Activated CD4-positive, CD25-positive, alpha-beta regulatory T cell (primary cell): ENCODE data around the gene FIGNL2.

Experiments used
- DNase-seq, 4 experiments: peaks; one replicate each; lab custom pipeline; 2025; lab: John Stamatoyannopoulos, UW

The FIGNL2 gene

GRCh38 chr12:51874000-51874399, 25.5 kb upstream of the FIGNL2 start:
- DNase-seq = no peak

DNA sequence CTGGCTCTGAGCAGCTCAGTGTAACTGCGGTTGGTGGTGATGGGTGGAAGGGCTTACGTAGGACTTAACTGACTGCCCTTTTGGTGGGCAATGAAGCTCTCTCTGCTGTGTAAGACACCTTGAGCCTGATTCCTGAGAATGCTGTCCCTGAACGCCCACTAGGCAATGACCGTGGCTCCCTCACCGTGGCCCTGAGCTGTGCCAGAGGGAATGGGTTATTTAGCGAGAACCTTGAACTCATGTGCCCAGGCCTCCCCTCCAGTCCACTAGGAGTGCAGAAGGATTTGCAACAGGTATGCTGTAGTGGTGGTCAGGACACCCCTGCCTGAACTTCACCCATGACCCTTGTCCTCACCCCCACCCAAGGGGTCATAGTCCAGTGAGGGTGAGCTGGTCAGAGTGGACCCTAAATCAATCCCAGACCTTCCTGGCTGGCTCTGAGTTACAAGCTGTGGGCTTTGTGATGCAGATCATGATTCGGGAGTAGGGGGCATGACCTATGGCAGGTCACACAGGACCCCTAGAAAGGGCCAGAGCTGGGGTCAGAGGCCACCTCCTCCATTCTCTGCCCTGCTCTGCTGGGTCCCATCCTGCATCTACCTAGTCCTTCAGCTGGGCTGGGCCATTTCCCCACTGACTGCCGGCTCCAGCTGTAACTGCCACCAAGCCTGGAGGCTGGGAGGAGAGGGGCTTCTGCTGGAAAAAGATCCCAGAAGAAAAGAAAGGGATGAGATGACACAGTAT, 24.9 kb upstream of the FIGNL2 start:
- DNase-seq = no peak

GRCh38 chr12:51872689-51872981, 24.1 kb upstream of the FIGNL2 start:
- DNase-seq = no peak

- no peak for DNase-seq
Observed at GRCh38 chr12:51871918-51872688, 23.6 kb upstream of the FIGNL2 start.

- DNase-seq = no peak
Observed at GRCh38 chr12:51871126-51871525, 22.6 kb upstream of the FIGNL2 start.

GRCh38 chr12:51870504-51870903, 22.0 kb upstream of the FIGNL2 start:
- no peak for DNase-seq

- DNase-seq = no peak
Observed at GRCh38 chr12:51869931-51870330, 21.4 kb upstream of the FIGNL2 start.

DNA sequence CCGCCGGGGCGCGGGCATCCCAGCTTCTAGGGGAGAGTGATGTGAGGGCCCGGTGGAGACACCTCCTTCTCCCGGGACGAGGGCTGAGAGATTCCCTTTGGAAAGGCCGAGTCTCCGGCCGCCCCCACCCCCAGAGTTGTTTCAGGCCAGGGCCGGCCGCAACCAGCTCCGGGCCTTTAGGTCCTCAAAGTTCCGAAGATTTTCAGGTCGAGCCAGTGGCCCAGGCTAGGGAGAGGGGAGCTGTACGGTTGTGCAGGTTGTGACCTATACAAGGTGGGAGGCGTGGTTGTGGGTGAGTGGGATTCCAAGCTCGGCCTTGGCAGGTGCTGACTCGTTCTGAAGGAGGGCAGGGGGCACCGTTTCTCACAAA, 21.0 kb upstream of the FIGNL2 start:
- no peak for DNase-seq

- no peak for DNase-seq
Observed at GRCh38 chr12:51868821-51869495, 20.4 kb upstream of the FIGNL2 start.

- DNase-seq = no peak
Observed at GRCh38 chr12:51867796-51868428, 19.4 kb upstream of the FIGNL2 start.

- DNase-seq = no peak
Observed at GRCh38 chr12:51867371-51867770, 18.9 kb upstream of the FIGNL2 start.

GRCh38 chr12:51866762-51867161, 18.2 kb upstream of the FIGNL2 start:
- no peak for DNase-seq

DNA sequence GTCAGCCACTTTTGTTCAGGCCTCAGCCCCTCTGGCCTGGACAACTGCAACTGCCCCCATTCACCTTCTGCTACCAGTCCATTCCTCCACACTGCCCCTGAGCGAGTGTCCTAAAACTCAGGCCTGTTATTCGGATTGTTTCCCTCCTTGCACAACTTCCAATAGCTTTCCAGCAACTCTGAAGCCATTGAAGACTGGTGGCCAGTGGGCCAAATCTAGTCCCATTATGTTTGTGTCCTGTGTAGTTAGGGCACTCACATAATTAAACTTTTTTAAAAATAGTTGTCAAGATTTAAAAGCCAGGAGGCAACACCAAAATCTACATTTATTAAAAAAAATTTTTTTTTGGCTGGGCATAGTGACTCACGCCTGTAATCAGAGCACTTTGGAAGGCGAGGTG, 17.8 kb upstream of the FIGNL2 start:
- DNase-seq = no peak

- no peak for DNase-seq
Observed at GRCh38 chr12:51865757-51866270, 17.3 kb upstream of the FIGNL2 start.

DNA sequence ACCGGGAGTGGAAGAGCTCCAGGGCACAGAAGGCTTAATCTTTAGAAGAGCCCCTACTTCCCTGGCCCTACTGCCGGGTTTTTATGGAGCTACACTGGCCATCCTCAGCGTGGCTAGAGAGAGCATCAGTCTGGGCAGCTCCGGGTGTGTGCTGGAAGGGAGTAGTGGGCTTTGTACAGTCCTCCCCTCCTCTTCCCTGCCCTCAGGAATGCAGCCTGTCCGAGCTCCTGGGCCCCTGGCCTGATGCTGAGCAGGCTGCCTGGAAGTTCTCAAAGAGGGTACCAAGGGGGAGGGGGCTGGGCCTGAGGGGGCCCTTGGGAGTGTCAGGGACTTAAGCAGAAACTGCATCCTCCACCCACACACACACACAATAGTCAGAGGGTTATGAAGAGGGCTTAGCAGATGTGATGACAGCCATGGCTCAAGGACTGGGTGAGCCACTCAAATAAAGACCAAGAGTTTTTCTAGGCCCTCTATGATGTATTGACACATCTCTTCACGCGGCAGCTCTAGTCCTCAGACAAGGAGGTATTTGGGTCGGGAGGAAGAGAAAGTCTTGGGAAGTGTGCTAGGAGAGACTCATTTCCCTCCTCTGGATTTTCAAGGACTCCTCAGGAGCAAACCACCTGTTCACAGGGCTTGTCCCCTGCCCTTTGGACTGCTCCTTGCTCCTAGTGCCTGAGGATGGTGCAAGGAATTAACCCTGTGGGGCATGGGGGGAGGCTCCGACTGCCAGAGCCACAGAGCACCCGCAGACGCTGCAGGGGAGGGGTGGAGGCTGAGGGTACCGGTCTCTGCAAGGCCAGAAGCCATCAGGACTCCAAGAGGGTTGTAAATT, 16.5 kb upstream of the FIGNL2 start:
- no peak for DNase-seq

- DNase-seq = no peak
Observed at GRCh38 chr12:51863933-51864832, 15.7 kb upstream of the FIGNL2 start.

DNA sequence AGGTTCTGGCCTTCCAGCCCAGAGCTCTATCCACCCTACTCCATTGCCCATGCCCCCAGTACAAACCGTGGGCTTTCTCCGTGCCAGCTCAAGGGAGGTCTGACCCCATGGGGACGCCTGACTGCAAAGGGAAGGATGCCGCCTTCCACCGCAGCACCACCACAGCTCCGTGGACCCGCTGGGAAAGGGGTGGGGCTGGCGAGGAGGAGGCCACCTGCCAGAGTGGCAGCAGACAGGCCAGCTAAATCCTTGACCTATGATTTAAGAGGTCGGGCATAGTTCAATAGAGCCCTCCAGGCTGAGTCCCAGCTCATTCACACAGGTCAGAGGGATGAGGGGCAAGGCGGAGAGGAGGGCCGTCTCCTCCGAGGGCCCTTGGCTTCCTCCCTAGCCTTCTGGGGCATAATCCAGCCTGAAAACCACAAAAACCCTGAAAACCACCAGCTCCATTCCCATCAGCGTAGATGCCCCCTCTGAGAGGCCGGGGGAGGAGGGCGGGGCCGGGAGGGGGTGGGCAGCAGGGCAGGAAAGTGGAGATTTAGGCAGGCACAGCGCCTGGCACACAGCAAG, 14.9 kb upstream of the FIGNL2 start:
- DNase-seq = no peak

DNA sequence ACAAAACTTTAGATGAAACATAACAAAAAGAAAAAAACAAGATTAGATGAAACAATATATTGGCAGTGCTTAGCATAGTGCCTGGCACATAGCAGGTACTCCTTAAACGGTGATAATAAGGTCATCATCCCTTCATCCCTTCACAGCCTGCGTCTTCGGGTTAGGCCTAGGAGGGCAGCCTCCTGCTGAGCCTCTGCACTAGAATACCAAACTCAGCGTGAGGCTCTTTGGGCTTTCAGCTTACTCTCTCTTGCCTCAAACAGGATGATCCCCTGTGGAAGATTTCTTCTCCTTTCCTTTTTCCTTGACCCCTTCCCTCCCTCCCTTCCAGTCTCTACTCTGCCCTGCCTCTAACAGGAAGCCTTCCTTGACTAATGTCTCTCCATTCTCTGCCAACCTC, 14.4 kb upstream of the FIGNL2 start:
- DNase-seq = no peak

- no peak for DNase-seq
Observed at GRCh38 chr12:51860986-51861385, 12.5 kb upstream of the FIGNL2 start.
